GM12878 (cell line): ENCODE measurements around the gene TPO. TPM values are rescaled to one million over a fixed set of nuclear protein-coding genes. Genes with fewer than 3 reads are reported as not detected.

ENCODE experiments used
- ATAC-seq: fragments of 200-7000 bp; cut with Tn5 transposase; 3 replicates; pipeline ENCODE4 v1.9.1; 2020; ENCODE audit warnings: mild to moderate bottlenecking, moderate library complexity
- BruUV-seq: library from RNA; stranded (reverse); fragments of 400-500 nt; replicated peaks from 2 replicates; lab custom pipeline; 2021; lab: Mats Ljungman, UMichigan
- CTCF ChIA-PET: fragments of 300-600 bp; sonication (Branson Sonifier 250); formaldehyde crosslinking; extraction: SDS; loops from one replicate; lab custom pipeline; 2021; ENCODE audit warnings: inconsistent platforms; lab: Yijun Ruan, JAX
- POLR2A ChIA-PET: fragments of 350-600 bp; formaldehyde crosslinking; extraction: SDS; loops from one replicate; lab custom pipeline; 2021; ENCODE audit warnings: inconsistent platforms; lab: Charles Lee
- RAD21 ChIA-PET: fragments of 300-600 bp; sonication (Branson Sonifier 250); formaldehyde crosslinking; loops from one replicate; lab custom pipeline; 2023; ENCODE audit warnings: antibody characterized with exemption; ENCODE audit not compliant: unreplicated experiment; lab: Charles Lee
- SMC1A ChIA-PET: fragments of 300-600 bp; sonication (Branson Sonifier 250); formaldehyde crosslinking; loops from one replicate; lab custom pipeline; 2023; ENCODE audit not compliant: unreplicated experiment, uncharacterized antibody; lab: Charles Lee
- DNase-seq: peaks from one replicate; pipeline ENCODE4 v3.0.0-alpha.2; 2011; ENCODE audit warnings: low read depth, low spot score
- FAIRE-seq: peaks from 3 replicates; lab custom pipeline; 2011; peaks lifted over from hg19 to GRCh38; lab: Jason Lieb, UNC
- H2AFZ ChIP-seq: 2 replicates; pipeline ENCODE4 v1.6.0; 2011; ENCODE audit warnings: low read depth, low read length, control low read depth; ENCODE audit not compliant: control insufficient read depth
- H3K27ac ChIP-seq: 2 replicates; pipeline ENCODE4 v1.5.1; 2011; ENCODE audit warnings: control low read depth; ENCODE audit not compliant: control insufficient read depth, insufficient read depth
- H3K27me3 ChIP-seq, 2 experiments: replicated peaks in 1 of 2; 2 replicates each; pipeline versions ENCODE4 v1.6.0 to v1.6.1; 2011; ENCODE audit warnings: low read length in 1 of 2; ENCODE audit not compliant: control insufficient read depth in 2 of 2, insufficient read depth in 2 of 2
- H3K36me3 ChIP-seq, 2 experiments: 2 replicates each; pipeline ENCODE4 v1.5.1; 2011; ENCODE audit warnings: low read length in 1 of 2; ENCODE audit not compliant: control insufficient read depth in 2 of 2, insufficient read depth in 2 of 2
- H3K4me1 ChIP-seq: 2 replicates; pipeline ENCODE4 v1.6.1; 2011; ENCODE audit warnings: mild to moderate bottlenecking, low read length, moderate library complexity, mixed read lengths; ENCODE audit not compliant: control insufficient read depth, insufficient read depth
- H3K4me2 ChIP-seq: 2 replicates; pipeline ENCODE4 v1.6.0; 2011; ENCODE audit warnings: control low read depth; ENCODE audit not compliant: control insufficient read depth, insufficient read depth
- H3K4me3 ChIP-seq: fragments of 200-600 bp; sonication (generic); 2 replicates; pipeline ENCODE4 v1.5.1; 2016
- H3K79me2 ChIP-seq: 2 replicates; pipeline ENCODE4 v1.6.0; 2011; ENCODE audit warnings: low read length; ENCODE audit not compliant: control insufficient read depth, insufficient read depth
- H3K9ac ChIP-seq: 2 replicates; pipeline ENCODE4 v1.8.0; 2011; ENCODE audit warnings: low read length, control low read depth, mixed read lengths; ENCODE audit not compliant: control insufficient read depth, insufficient read depth
- H3K9me3 ChIP-seq: replicated peaks from 3 replicates; pipeline ENCODE4 v1.5.1; 2011; ENCODE audit warnings: mild to moderate bottlenecking, low read length; ENCODE audit not compliant: control insufficient read depth, insufficient read depth
- H4K20me1 ChIP-seq: 2 replicates; pipeline ENCODE4 v1.6.0; 2011; ENCODE audit not compliant: control insufficient read depth, insufficient read depth
- BHLHE40 ChIP-seq, 2 experiments: fragments of 450-650 bp in 1 of 2; IDR thresholded peaks; 2 replicates each; pipeline ENCODE4 v1.6.1; 2011 to 2017; ENCODE audit warnings: low read depth in 2 of 2, borderline replicate concordance in 1 of 2, improper control_type of control experiment in 1 of 2, low read length in 1 of 2, mild to moderate bottlenecking in 1 of 2
- HDAC6 ChIP-seq: fragments of 200-600 bp; sonication (generic); IDR thresholded peaks from one replicate; pipeline ENCODE4 v1.8.0; 2017; ENCODE audit warnings: antibody characterized with exemption; ENCODE audit not compliant: unreplicated experiment
- MAX ChIP-seq: IDR thresholded peaks from 2 replicates; pipeline ENCODE4 v1.6.1; 2012; ENCODE audit warnings: low read depth, low read length, improper control_type of control experiment
- NBN ChIP-seq: fragments of 450-650 bp; IDR thresholded peaks from 2 replicates; pipeline ENCODE4 v1.6.1; 2016
- NFXL1 ChIP-seq: fragments of 450-650 bp; IDR thresholded peaks from 2 replicates; pipeline ENCODE4 v1.6.1; 2017; ENCODE audit warnings: antibody characterized with exemption, mild to moderate bottlenecking, borderline replicate concordance
- PAX5 ChIP-seq: IDR thresholded peaks from 2 replicates; pipeline ENCODE4 v1.6.1; 2011; ENCODE audit warnings: low read depth, low read length, borderline replicate concordance
- REST ChIP-seq: IDR thresholded peaks from 2 replicates; pipeline ENCODE4 v1.6.1; 2012; ENCODE audit warnings: mild to moderate bottlenecking, low read depth, low read length
- SUZ12 ChIP-seq: fragments of 200-600 bp; sonication (generic); IDR thresholded peaks from one replicate; pipeline ENCODE4 v1.6.1; 2018; ENCODE audit warnings: antibody characterized with exemption, mild to moderate bottlenecking; ENCODE audit not compliant: unreplicated experiment
- TCF3 ChIP-seq: IDR thresholded peaks from 2 replicates; pipeline ENCODE4 v1.6.1; 2012; ENCODE audit warnings: low read depth, mild to moderate bottlenecking, low read length, borderline replicate concordance; ENCODE audit not compliant: insufficient read depth
- ZNF592 ChIP-seq: fragments of 450-650 bp; IDR thresholded peaks from 2 replicates; pipeline ENCODE4 v1.6.1; 2017; ENCODE audit warnings: mild to moderate bottlenecking, moderate library complexity
- ZNF622 ChIP-seq: fragments of 450-650 bp; IDR thresholded peaks from 2 replicates; pipeline ENCODE4 v1.6.1; 2017; ENCODE audit warnings: mild to moderate bottlenecking, inconsistent platforms
- WGBS: methylation state at CpG from one replicate; pipeline ENCODE4 v1.1.6; 2016; ENCODE audit warnings: low lambda C conversion rate; ENCODE audit not compliant: insufficient replicate concordance, insufficient coverage; ENCODE audit errors: missing lambda C conversion rate; 5-methylcytosine and 5-hydroxymethylcytosine counted together
- in situ Hi-C: fragments of 300-500 bp; cut with MboI; formaldehyde crosslinking; loops from 9 replicates; pipeline ENCODE4 v1.14.3; 2018; ENCODE audit warnings: mixed read lengths
- intact Hi-C: fragments of 100-400 bp; cut with micrococcal nuclease; formaldehyde crosslinking; loops from one replicate; pipeline ENCODE4 v1.14.2; 2022; ENCODE audit not compliant: unreplicated experiment
- polyA plus RNA-seq, 11 experiments: library from polyadenylated mRNA; depleted of rRNA in 4 of 11; unstranded in 6 of 11; stranded (reverse) in 5 of 11; fragments of >200 nt; fragmentation: Nextera tagmentation in 4 of 11; fragmentation: Illumina TruSeq in 1 of 11; extraction: Ambion mirVana in 4 of 11; extraction: Trizol in 1 of 11; gene quantifications; 1 replicate in 1 of 11; 2 replicates in 10 of 11; pipeline versions ENCODE4 v1.2.1 to v1.2.3, GENCODE V29; 2011 to 2016; ENCODE audit warnings: inconsistent platforms in 2 of 11, missing spikeins in 2 of 11, low read depth in 1 of 11
- total RNA-seq, 4 experiments: library from RNA; depleted of rRNA in 3 of 4; stranded (reverse); fragments of >200 nt in 3 of 4; fragmentation: Illumina TruSeq in 1 of 4; extraction: Trizol in 1 of 4; gene quantifications; 2 replicates each; pipeline versions ENCODE4 v1.2.1 to v1.2.3, GENCODE V29; 2013 to 2021
- TF ChIP-seq, protein P1 (sequence below): IDR thresholded peaks from 2 replicates; pipeline ENCODE4 v1.6.1; 2012; ENCODE audit warnings: low read depth, low read length, improper control_type of control experiment

TPO gene
- total and polyA plus RNA-seq, 10 of the 15 experiments (the other 5 are each of a cell fraction or from before 2014, with no cell fraction given) = 0.07 to 0.11 TPM; not detected in 8

- Histone ChIP-seq H3K27me3 (no peaks in the 10 kb centered on the region), H3K9me3 (no peaks in the 10 kb centered on the region; the same call in 2 of the 3 replicates), H3K27ac (no peak overlapping the region), H3K36me3 (no peaks in the 10 kb centered on the region), H3K4me3 (no peak overlapping the region), H2AFZ (no peak overlapping the region), H3K79me2 (no peaks in the 10 kb centered on the region), H3K9ac (no peak overlapping the region), H4K20me1 (no peaks in the 10 kb centered on the region), H3K4me2 (no peak overlapping the region), H3K4me1 (no peaks in the 10 kb centered on the region)
- CTCF ChIA-PET = interaction anchor here (0.8 kb wide), 1 partner anchor 9 kb away, joined by 4 read pairs; no protein-coding TSS in a partner anchor
- SMC1A ChIA-PET = no interaction called here
- ATAC-seq (no peak), DNase-seq (no peak), FAIRE-seq (no peak)
- POLR2A ChIA-PET = no interaction called here
- no TSS peak for BruUV-seq
- RAD21 ChIA-PET = no interaction called here
- in situ Hi-C loops = no loop called here
- WGBS = 50% methylated on average over 14 of the region's 14 CpGs
- intact Hi-C loops = no loop called here
- TF ChIP-seq NFXL1 = no peak
- no peak for TF ChIP-seq SUZ12
- TF ChIP-seq, protein P1, sequence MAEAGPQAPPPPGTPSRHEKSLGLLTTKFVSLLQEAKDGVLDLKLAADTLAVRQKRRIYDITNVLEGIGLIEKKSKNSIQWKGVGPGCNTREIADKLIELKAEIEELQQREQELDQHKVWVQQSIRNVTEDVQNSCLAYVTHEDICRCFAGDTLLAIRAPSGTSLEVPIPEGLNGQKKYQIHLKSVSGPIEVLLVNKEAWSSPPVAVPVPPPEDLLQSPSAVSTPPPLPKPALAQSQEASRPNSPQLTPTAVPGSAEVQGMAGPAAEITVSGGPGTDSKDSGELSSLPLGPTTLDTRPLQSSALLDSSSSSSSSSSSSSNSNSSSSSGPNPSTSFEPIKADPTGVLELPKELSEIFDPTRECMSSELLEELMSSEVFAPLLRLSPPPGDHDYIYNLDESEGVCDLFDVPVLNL = no peak
- TF ChIP-seq HDAC6 = no peak
- TF ChIP-seq PAX5 = no peak
- no peak for TF ChIP-seq REST
- no peak for TF ChIP-seq MAX
- no peak for TF ChIP-seq BHLHE40 (IDR thresholded peaks at IDR 0.05; ENCODE audit: borderline replicate concordance in 1 of 2, low read depth in 2 of 2, low read length in 1 of 2)
- TF ChIP-seq ZNF592 = no peak
- TF ChIP-seq ZNF622 = no peak
- no peak for TF ChIP-seq NBN
- no peak for TF ChIP-seq TCF3
Measured at GRCh38 chr2:1561259-1561658, 148.0 kb downstream of the TPO start.
